HG03457 (cell line): ENCODE data around the gene CAMTA1.

Experiments
- ATAC-seq: cut with Tn5 transposase; IDR thresholded peaks from one replicate; pipeline ENCODE4 v1.9.1; 2021; ENCODE audit warnings: moderate number of reproducible peaks; ENCODE audit not compliant: unreplicated experiment

CAMTA1 gene

GRCh38 chr1:7178336-7178735 lies 393.1 kb downstream of the CAMTA1 start:
- ATAC-seq: no peak

- no peak for ATAC-seq
Measured at GRCh38 chr1:7178741-7179140, 393.5 kb downstream of the CAMTA1 start.

DNA sequence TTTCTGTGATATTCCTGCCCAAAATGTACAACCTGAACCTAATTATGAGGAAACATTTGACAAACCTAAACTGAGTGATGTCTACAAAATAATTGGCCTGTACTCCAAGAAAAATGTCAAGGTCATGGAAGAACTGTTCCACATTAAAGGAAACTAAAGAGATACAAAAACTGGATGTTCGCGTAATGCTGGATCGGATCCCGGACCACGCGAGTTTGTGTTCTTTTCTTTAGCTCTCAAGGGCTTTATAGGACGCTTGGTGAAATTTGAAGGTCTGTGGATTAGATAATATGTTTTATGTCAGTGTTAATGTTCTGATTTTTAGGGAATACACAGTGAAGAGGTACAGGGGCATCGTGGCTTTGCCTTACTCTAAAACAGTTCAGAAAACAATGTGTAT lies 400.5 kb downstream of the CAMTA1 start:
- ATAC-seq: no peak

DNA sequence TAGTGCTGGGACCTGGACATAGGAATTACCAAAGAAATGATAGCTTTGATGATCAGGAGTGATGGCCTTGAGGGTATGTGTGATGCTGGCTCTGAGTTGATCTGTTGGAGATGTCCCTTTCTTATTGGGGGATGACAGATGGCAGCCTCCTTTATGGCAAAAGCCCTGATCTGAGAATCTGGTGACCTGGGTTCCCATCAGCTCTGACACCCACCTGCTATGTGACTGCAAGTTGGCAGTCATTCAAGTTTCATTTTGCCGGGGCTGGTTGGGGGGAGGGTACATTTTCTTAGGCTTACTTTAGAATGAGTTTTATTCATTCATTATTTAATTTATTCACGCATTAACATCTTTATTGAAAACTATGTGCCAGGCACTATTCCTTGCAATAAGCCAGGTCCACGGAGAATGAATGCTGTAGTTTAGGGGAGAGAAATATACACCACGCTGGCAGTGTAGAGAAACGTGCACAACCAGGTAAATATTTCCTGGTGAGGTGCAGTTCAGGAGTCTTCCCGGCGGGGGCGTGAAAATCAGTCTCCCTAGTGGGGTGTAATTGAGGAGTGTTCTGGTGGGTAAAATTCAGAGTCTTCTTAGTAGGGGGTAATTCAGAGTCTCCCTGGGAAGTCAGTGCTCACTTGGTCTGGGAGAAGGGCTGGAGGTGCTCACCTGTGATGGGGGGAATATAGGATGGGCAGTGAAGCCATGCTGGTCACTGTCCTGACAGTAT lies 401.3 kb downstream of the CAMTA1 start:
- no peak for ATAC-seq

- ATAC-seq: no peak
Measured at GRCh38 chr1:7187112-7187493, 401.8 kb downstream of the CAMTA1 start.

GRCh38 chr1:7190261-7190660 lies 405.0 kb downstream of the CAMTA1 start:
- ATAC-seq: no peak

DNA sequence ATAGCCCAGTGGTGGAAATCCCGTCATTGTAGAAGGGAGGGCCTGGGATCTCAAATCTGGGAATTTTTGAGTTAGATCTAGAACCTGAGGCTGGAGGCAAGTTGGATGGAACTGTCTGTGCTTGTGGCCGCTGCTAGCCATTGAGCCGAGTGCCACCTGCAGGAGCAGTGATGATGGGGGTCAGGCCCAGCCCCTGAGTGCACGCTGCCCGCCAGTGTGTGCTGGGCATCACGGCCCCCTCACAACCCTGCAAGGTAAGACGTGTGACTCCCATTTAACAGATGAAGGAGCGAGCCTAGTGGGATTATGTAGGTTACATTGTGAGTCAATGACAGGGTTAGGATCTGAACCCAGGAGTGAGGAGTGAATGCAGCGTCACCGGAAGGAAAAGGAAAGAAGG lies 407.2 kb downstream of the CAMTA1 start:
- ATAC-seq: no peak

DNA sequence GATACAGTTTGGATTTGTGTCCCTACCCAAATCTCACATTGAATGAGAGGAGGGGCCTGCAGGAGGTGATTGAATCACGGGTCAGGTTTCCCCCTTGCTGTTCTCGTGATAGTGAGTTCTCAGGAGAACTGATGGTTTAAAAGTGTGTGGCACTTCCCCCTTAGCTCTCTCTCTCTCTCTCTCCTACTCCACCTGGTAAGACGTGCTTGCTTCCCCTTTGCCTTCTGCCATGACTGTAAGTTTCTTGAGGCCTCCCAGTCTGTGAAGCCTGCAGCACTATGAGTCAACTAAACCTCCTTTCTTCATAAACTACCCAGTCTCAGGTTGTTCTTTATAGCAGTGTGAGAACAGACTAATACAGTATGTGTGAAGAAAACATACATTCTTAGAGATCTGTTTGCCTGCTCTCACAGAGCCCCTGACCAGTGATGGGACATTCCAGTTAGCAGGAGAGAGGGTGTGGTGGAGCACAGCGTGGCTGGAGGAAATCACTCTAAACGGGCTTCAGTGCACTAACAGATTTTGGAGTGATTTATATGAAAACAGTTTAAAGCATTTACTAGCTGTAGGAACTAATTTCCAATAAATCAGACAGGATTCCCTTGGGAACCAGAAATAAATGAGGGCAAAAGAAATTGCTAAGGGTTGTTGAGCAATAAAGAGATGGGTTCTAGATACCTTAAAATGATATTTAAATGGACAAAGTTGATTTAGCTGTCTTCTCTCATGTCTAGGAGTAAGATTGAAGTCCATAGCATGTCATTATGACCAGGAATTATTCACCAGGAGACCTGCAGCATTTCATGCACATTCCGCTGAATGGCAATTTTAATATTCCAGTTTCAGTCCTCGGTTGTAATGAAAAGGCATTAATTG lies 411.0 kb downstream of the CAMTA1 start:
- no peak for ATAC-seq

- no peak for ATAC-seq
Measured at GRCh38 chr1:7198664-7199063, 413.4 kb downstream of the CAMTA1 start.

GRCh38 chr1:7199077-7199779 lies 414.0 kb downstream of the CAMTA1 start:
- no peak for ATAC-seq

GRCh38 chr1:7207875-7208646 lies 422.8 kb downstream of the CAMTA1 start:
- no peak for ATAC-seq

- no peak for ATAC-seq
Measured at GRCh38 chr1:7208647-7209180, 423.5 kb downstream of the CAMTA1 start.

DNA sequence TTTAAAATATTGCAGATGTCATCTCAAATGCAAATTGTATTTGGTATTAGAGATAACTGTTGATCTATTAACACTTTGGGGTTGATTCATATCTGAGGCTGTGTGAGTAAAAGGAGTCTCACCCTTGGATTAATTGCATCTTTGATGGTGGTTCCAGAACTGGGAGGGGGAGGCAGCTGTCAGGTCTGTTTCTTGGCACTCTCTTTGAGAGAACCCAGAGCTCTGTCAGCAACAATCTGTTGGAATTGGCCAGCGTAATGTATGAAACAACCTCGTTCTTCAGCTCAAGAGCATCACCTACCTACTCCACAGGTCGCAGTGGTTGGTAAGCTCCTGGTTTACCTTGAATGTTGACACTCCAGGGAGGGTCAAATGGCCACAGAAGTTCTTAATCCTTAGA lies 424.1 kb downstream of the CAMTA1 start:
- ATAC-seq: no peak

GRCh38 chr1:7218210-7218832 lies 433.1 kb downstream of the CAMTA1 start:
- no peak for ATAC-seq

DNA sequence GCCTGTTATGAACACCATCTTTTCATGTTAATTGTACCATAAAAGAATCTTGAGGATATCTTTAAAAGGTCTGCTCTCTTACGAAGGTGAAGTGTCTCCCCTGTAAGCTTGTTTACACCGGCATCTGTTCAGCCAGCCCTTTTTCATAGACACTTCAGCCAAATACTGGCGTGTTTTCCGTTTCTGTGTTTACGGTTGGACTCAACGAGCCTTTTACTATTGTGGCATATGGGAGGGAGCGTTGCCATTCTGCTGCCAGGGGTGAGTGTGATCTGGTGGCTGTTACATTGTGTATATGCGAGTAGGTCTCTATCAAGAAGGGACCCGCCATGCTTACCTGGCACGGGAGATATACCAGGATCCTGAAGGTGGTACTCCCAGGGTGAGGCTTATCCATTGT lies 433.8 kb downstream of the CAMTA1 start:
- no peak for ATAC-seq

- ATAC-seq: no peak
Measured at GRCh38 chr1:7220007-7220406, 434.8 kb downstream of the CAMTA1 start.

DNA sequence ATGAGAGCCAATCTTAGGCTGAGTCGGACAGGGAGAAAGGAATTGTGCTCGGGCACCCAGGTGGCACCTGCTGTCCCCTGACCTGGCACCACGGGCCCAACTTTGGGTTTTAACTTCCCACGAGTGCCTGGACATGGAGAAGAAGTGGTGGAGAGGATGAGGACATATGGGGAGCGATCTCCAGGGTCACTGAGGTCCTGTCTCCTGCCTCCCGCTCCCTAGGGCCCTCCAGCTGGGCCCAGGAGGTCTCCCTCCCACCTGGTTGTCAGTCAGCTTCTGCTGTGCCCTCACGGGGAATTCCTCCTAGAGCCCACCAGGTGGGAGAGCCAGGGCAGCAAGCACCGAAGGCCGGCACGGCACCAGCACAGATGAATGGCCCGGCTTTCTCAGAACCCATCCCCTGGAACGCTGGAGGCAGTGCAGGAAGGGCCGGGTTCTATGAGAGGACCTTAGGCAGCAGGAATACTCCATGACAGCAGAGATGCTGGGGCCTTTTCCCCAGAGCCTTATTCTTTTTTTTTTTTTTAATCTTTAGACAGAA lies 435.5 kb downstream of the CAMTA1 start:
- no peak for ATAC-seq

- ATAC-seq: no peak
Measured at GRCh38 chr1:7221826-7222694, 436.8 kb downstream of the CAMTA1 start.

GRCh38 chr1:7222695-7223015 lies 437.4 kb downstream of the CAMTA1 start:
- no peak for ATAC-seq
